DOHH2 (cell line): ENCODE results near the gene SYNE4.

Source experiments
- H3F3A ChIP-seq: fragments of 200-600 bp; sonication (generic), shearing (Covaris generic); 2 replicates; pipeline ENCODE4 v1.6.0; 2016; ENCODE audit warnings: antibody characterized with exemption, mild to moderate bottlenecking; ENCODE audit not compliant: control insufficient read depth, insufficient read depth
- H3K27ac ChIP-seq: fragments of 200-600 bp; sonication (generic); 2 replicates; pipeline ENCODE4 v1.5.1; 2014; ENCODE audit warnings: low read depth, mild to moderate bottlenecking, low read length, moderate library complexity
- H3K27me3 ChIP-seq: fragments of 200-600 bp; sonication (generic); 2 replicates; pipeline ENCODE4 v1.6.1; 2014; ENCODE audit warnings: mild to moderate bottlenecking, low read length, mixed read lengths; ENCODE audit not compliant: control insufficient read depth
- H3K36me3 ChIP-seq: fragments of 200-600 bp; sonication (generic); 2 replicates; pipeline ENCODE4 v1.6.1; 2014; ENCODE audit warnings: mild to moderate bottlenecking, low read length, moderate library complexity, mixed read lengths; ENCODE audit not compliant: control insufficient read depth
- H3K4me1 ChIP-seq: fragments of 200-600 bp; sonication (generic); 2 replicates; pipeline ENCODE4 v1.6.1; 2014; ENCODE audit warnings: mild to moderate bottlenecking, low read length, mixed read lengths; ENCODE audit not compliant: control insufficient read depth
- H3K4me2 ChIP-seq: fragments of 200-600 bp; sonication (generic); 2 replicates; pipeline ENCODE4 v1.6.0; 2014; ENCODE audit warnings: mild to moderate bottlenecking, low read length, moderate library complexity
- H3K4me3 ChIP-seq: fragments of 200-600 bp; sonication (generic); 2 replicates; pipeline ENCODE4 v1.5.1; 2014; ENCODE audit warnings: mild to moderate bottlenecking, low read length, mixed read lengths
- H3K79me2 ChIP-seq: fragments of 200-600 bp; sonication (generic); 2 replicates; pipeline ENCODE4 v1.6.1; 2014; ENCODE audit warnings: mild to moderate bottlenecking, low read length, mixed read lengths; ENCODE audit not compliant: control insufficient read depth
- H3K9me2 ChIP-seq: fragments of 200-600 bp; sonication (generic); replicated peaks from 2 replicates; pipeline ENCODE4 v1.6.1; 2014; ENCODE audit warnings: mild to moderate bottlenecking, low read length, mixed read lengths; ENCODE audit not compliant: control insufficient read depth
- H3K9me3 ChIP-seq: fragments of 200-600 bp; sonication (generic); 2 replicates; pipeline ENCODE4 v1.6.1; 2014; ENCODE audit warnings: antibody characterized with exemption, low read length, mixed read lengths; ENCODE audit not compliant: control insufficient read depth, insufficient read depth
- H4K20me1 ChIP-seq: fragments of 200-600 bp; sonication (generic); 2 replicates; pipeline ENCODE4 v1.6.0; 2014; ENCODE audit warnings: low read depth, mild to moderate bottlenecking, antibody characterized with exemption, low read length, moderate library complexity; ENCODE audit not compliant: control insufficient read depth, insufficient read depth
- CTCF ChIP-seq: fragments of 200-600 bp; sonication (generic); IDR thresholded peaks from one replicate; pipeline ENCODE4 v1.5.1; 2014; ENCODE audit warnings: antibody characterized with exemption, mild to moderate bottlenecking, low read depth, low read length; ENCODE audit not compliant: poor library complexity, severe bottlenecking
- EZH2phosphoT487 ChIP-seq: fragments of 200-600 bp; sonication (generic); IDR thresholded peaks from 2 replicates; pipeline ENCODE4 v1.6.1; 2017; ENCODE audit warnings: borderline replicate concordance, mild to moderate bottlenecking, antibody characterized with exemption, low read length, moderate library complexity, mixed read lengths

Gene SYNE4

GRCh38 chr19:36051637-36052036 lies 43.0 kb upstream of the SYNE4 start:
- Histone ChIP-seq H3F3A (no peaks in the 10 kb centered on the region), H4K20me1 (peaks cover 4% of the 10 kb centered on the region; the same call in 1 of the 2 replicates), H3K9me3 (no peaks in the 10 kb centered on the region), H3K4me2 (no peak overlapping the region), H3K4me1 (peaks cover 22% of the 10 kb centered on the region), H3K27ac (no peak overlapping the region), H3K9me2 (no peaks in the 10 kb centered on the region), H3K36me3 (peaks cover 11% of the 10 kb centered on the region), H3K4me3 (no peak overlapping the region), H3K79me2 (peaks cover 29% of the 10 kb centered on the region), H3K27me3 (no peaks in the 10 kb centered on the region)
- TF ChIP-seq CTCF (no peak), EZH2phosphoT487 (no peak)

- Histone ChIP-seq H3K27me3 (no peaks in the 10 kb centered on the region), H3K27ac (no peak overlapping the region), H3K36me3 (peaks cover 7% of the 10 kb centered on the region), H3K4me3 (no peak overlapping the region), H3K9me2 (no peaks in the 10 kb centered on the region), H3K9me3 (no peaks in the 10 kb centered on the region), H3K4me2 (no peak overlapping the region), H3K79me2 (peaks cover 25% of the 10 kb centered on the region), H4K20me1 (peaks cover 4% of the 10 kb centered on the region; the same call in 1 of the 2 replicates), H3F3A (no peaks in the 10 kb centered on the region), H3K4me1 (peaks cover 18% of the 10 kb centered on the region)
- no peak for TF ChIP-seq EZH2phosphoT487
- TF ChIP-seq CTCF = peak; percentile 66
Observed at GRCh38 chr19:36051236-36051635, 42.6 kb upstream of the SYNE4 start.

- H3K4me1 ChIP-seq = peaks cover 12% of the 10 kb centered on the region
- H3K9me3 ChIP-seq = no peaks in the 10 kb centered on the region
- no peaks in the 10 kb centered on the region for H3K27me3 ChIP-seq
- peaks cover 10% of the 10 kb centered on the region for H3K79me2 ChIP-seq
- H4K20me1 ChIP-seq = no peaks in the 10 kb centered on the region
- no peak overlapping the region for H3K4me2 ChIP-seq
- no peak for TF ChIP-seq EZH2phosphoT487
- no peak for TF ChIP-seq CTCF
- H3K4me3 ChIP-seq = no peak overlapping the region
- H3K27ac ChIP-seq = no peak overlapping the region
- no peaks in the 10 kb centered on the region for H3F3A ChIP-seq
- no peaks in the 10 kb centered on the region for H3K9me2 ChIP-seq
- no peaks in the 10 kb centered on the region for H3K36me3 ChIP-seq
Observed at GRCh38 chr19:36049080-36049698, 40.6 kb upstream of the SYNE4 start.
